ENCODE measurements around the gene EDAR.

The EDAR gene

DNA sequence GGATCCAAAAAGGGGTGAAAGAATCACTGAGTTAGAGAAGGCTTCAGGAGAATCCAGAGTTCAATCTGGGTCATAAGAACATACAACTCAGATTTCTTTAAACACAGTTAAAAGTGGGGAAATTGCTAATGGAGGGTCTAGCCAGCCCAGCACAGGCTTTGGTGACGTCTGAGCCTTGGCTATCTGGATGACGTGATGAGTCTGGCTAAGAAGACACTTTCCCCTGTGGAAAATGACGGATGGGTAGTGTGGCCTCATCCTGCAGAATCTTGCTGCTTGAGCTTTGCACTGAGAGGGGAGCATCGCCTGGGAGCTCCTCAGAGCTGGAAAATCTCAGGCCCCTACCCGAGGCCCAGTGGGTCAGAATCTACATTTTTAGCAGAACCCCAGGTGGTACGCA lies 19.2 kb downstream of the EDAR start:
- no peak for DNase-seq (ENCODE audit: low read depth in 1 of 2, low spot score in 1 of 2)
- TF ChIP-seq, protein P1, sequence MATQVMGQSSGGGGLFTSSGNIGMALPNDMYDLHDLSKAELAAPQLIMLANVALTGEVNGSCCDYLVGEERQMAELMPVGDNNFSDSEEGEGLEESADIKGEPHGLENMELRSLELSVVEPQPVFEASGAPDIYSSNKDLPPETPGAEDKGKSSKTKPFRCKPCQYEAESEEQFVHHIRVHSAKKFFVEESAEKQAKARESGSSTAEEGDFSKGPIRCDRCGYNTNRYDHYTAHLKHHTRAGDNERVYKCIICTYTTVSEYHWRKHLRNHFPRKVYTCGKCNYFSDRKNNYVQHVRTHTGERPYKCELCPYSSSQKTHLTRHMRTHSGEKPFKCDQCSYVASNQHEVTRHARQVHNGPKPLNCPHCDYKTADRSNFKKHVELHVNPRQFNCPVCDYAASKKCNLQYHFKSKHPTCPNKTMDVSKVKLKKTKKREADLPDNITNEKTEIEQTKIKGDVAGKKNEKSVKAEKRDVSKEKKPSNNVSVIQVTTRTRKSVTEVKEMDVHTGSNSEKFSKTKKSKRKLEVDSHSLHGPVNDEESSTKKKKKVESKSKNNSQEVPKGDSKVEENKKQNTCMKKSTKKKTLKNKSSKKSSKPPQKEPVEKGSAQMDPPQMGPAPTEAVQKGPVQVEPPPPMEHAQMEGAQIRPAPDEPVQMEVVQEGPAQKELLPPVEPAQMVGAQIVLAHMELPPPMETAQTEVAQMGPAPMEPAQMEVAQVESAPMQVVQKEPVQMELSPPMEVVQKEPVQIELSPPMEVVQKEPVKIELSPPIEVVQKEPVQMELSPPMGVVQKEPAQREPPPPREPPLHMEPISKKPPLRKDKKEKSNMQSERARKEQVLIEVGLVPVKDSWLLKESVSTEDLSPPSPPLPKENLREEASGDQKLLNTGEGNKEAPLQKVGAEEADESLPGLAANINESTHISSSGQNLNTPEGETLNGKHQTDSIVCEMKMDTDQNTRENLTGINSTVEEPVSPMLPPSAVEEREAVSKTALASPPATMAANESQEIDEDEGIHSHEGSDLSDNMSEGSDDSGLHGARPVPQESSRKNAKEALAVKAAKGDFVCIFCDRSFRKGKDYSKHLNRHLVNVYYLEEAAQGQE (IDR thresholded peaks at IDR 0.05; ENCODE audit: insufficient replicate concordance, low read depth), result no peak
- TF ChIP-seq SPI1 (IDR thresholded peaks at IDR 0.05; ENCODE audit: borderline replicate concordance, low read depth) (no peak), GABPA (IDR thresholded peaks at IDR 0.05; ENCODE audit: low read depth) (no peak), POLR2AphosphoS5 (IDR thresholded peaks at IDR 0.05; ENCODE audit: low read depth) (no peak)
- TF ChIP-seq, protein P2, sequence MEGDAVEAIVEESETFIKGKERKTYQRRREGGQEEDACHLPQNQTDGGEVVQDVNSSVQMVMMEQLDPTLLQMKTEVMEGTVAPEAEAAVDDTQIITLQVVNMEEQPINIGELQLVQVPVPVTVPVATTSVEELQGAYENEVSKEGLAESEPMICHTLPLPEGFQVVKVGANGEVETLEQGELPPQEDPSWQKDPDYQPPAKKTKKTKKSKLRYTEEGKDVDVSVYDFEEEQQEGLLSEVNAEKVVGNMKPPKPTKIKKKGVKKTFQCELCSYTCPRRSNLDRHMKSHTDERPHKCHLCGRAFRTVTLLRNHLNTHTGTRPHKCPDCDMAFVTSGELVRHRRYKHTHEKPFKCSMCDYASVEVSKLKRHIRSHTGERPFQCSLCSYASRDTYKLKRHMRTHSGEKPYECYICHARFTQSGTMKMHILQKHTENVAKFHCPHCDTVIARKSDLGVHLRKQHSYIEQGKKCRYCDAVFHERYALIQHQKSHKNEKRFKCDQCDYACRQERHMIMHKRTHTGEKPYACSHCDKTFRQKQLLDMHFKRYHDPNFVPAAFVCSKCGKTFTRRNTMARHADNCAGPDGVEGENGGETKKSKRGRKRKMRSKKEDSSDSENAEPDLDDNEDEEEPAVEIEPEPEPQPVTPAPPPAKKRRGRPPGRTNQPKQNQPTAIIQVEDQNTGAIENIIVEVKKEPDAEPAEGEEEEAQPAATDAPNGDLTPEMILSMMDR (IDR thresholded peaks at IDR 0.05; ENCODE audit: insufficient read depth, low read length), result no peak
- H3K4me3 ChIP-seq (replicated peaks; ENCODE audit: insufficient read depth, low read length), result no peak overlapping the region
- H3K27ac ChIP-seq (replicated peaks), result no peak overlapping the region
- no peaks in the 10 kb centered on the region for H3K27me3 ChIP-seq (ENCODE audit: insufficient read depth, poor library complexity, severe bottlenecking)

DNA sequence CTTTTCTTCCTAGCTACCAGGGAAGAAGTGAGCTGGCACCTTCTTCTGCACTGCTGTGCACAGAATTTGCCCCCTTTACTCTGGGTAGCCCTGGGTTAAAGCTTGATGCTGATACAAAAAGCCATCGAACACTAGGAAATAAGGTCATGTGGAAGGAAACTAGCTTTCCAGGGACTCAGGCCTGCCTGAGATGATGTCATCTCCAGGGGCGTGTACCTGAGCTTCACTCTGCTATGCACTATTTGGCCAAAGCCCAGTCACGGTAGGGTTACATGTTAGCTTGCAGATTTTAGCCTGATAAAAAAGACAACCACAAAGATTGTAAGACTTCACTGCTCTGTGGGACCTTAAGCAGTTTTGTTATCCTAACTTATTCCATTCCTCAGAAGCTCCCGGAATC lies 20.4 kb downstream of the EDAR start:
- no peak for DNase-seq (ENCODE audit: low read depth in 1 of 2, low spot score in 1 of 2)
- Histone ChIP-seq H3K27me3 (ENCODE audit: insufficient read depth, poor library complexity, severe bottlenecking) (no peaks in the 10 kb centered on the region), H3K27ac (replicated peaks) (no peak overlapping the region), H3K4me3 (replicated peaks; ENCODE audit: insufficient read depth, low read length) (no peak overlapping the region)
- TF ChIP-seq POLR2AphosphoS5 (IDR thresholded peaks at IDR 0.05; ENCODE audit: low read depth), result no peak
- TF ChIP-seq, protein P2 (IDR thresholded peaks at IDR 0.05; ENCODE audit: insufficient read depth, low read length), result no peak
- no peak for TF ChIP-seq GABPA (IDR thresholded peaks at IDR 0.05; ENCODE audit: low read depth)
- no peak for TF ChIP-seq SPI1 (IDR thresholded peaks at IDR 0.05; ENCODE audit: borderline replicate concordance, low read depth)
- TF ChIP-seq, protein P1 (IDR thresholded peaks at IDR 0.05; ENCODE audit: insufficient replicate concordance, low read depth), result no peak

DNA sequence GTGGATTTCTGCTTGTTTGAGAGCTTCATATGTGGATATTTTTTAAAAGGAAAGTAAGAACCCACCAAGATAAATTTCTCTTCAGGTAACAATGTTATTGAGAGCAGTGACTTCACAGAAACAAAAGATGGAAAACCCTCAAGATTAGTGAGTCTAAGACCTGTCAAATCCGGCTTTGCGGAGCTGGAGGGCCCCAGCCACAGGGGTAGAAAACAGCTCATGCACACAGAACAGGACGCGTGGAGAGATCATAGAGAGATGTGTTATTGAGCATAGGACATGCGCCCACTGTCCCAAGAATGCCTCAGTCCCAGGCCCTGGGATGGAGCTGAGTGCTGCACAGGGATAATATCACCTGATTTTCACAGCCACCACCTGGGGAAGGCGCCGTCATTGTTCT lies 21.3 kb downstream of the EDAR start:
- no peak for DNase-seq (ENCODE audit: low read depth in 1 of 2, low spot score in 1 of 2)
- H3K27ac ChIP-seq (replicated peaks), result no peak overlapping the region
- H3K4me3 ChIP-seq (replicated peaks; ENCODE audit: insufficient read depth, low read length), result no peak overlapping the region
- H3K27me3 ChIP-seq (ENCODE audit: insufficient read depth, poor library complexity, severe bottlenecking), result no peaks in the 10 kb centered on the region
- TF ChIP-seq, protein P1 (IDR thresholded peaks at IDR 0.05; ENCODE audit: insufficient replicate concordance, low read depth), result no peak
- TF ChIP-seq SPI1 (IDR thresholded peaks at IDR 0.05; ENCODE audit: borderline replicate concordance, low read depth) (no peak), POLR2AphosphoS5 (IDR thresholded peaks at IDR 0.05; ENCODE audit: low read depth) (no peak), GABPA (IDR thresholded peaks at IDR 0.05; ENCODE audit: low read depth) (no peak)
- TF ChIP-seq, protein P2 (IDR thresholded peaks at IDR 0.05; ENCODE audit: insufficient read depth, low read length), result no peak
